Frontal cortex (tissue), 4 donors: ENCODE measurements around the gene GAB2. TPM values are rescaled to one million over a fixed set of nuclear protein-coding genes. Genes with fewer than 3 reads are reported as not detected.
"Not testable (repeated sequence)": the region's sequence is repeated elsewhere in the genome, so short reads cannot be mapped to it uniquely, and the experiment has no call there.

Source experiments
- DNase-seq, 2 donors: peaks; one replicate each; pipeline ENCODE4 v3.0.0; 2012; ENCODE audit warnings: low spot score in 2 of 2
- FAIRE-seq: peaks from 2 replicates; lab custom pipeline; 2012; peaks lifted over from hg19 to GRCh38; lab: Jason Lieb, UNC
- total RNA-seq: library from RNA; depleted of rRNA; stranded (reverse); fragments of >200 nt; gene quantifications from one replicate; pipeline ENCODE4 v1.2.3, GENCODE V29; 2014
- donor health status: control.
- donor health status: control.
- donor health status: control.

GAB2 gene, protein sequence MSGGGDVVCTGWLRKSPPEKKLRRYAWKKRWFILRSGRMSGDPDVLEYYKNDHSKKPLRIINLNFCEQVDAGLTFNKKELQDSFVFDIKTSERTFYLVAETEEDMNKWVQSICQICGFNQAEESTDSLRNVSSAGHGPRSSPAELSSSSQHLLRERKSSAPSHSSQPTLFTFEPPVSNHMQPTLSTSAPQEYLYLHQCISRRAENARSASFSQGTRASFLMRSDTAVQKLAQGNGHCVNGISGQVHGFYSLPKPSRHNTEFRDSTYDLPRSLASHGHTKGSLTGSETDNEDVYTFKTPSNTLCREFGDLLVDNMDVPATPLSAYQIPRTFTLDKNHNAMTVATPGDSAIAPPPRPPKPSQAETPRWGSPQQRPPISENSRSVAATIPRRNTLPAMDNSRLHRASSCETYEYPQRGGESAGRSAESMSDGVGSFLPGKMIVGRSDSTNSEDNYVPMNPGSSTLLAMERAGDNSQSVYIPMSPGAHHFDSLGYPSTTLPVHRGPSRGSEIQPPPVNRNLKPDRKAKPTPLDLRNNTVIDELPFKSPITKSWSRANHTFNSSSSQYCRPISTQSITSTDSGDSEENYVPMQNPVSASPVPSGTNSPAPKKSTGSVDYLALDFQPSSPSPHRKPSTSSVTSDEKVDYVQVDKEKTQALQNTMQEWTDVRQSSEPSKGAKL
- total RNA-seq, result 20.8 TPM

GRCh38 chr11:78417175-78417887, at the start of gene GAB2:
TSS of gene GAB2 (minus strand) at chr11:78417820. CDS start at chr11:78417720, 100 bp downstream.
- DNase-seq, result no peak
- FAIRE-seq, result no peak

DNA sequence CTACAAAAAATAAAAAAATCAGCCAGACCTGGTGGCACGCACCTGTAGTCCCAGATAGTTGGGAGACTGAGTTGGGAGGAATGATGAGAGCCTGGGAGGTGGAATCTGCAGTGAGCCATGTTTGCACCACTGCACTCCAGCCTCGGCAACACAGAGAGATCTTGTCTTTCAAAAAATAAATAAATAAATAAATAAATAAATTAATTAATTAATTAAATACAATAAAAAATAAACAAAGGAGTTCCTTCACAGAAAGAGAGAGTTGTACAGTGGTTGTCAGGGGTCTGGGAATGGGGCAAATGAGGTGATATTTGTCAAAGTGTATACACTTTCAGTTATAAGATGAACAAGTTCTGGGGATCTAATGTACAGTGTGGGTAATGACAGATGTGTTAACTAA, 49.8 kb upstream of the GAB2 start:
- FAIRE-seq, result no peak
- no peak for DNase-seq

DNA sequence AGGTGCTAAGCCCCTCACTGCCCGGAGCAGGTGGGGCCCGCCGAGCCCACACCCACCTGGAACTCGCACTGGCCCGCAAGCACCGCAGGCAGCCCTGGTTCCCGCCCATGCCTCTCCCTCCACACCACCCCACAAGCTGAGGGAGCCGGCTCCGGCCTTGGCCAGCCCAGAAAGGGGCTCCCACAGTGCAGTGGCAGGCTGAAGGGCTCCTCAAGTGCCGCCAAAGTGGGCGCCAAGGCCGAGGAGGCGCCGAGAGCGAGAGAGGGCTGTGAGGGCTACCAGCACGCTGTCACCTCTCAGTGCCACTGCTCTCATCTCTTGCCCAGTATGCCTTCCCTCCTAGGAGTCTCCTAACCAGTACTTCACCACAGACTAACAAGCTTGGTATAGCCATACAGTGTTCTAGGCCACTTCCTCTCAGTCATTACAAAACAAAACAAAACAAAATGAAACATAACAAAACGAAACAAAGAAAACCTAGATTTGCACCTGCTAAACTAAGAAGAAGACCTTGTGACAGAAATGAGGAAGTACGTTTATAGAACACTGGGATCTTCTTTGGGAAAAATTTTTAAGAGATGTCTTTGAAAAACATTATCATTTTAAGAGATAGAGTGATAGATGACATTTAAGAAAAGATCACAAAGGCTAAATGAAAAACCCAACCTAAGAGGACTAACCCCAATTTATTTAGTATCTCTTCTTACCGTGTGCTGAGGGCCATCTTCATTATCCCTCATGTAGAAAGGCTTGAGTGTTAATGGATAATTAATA, 47.7 kb upstream of the GAB2 start:
- no peak for DNase-seq
- no peak for FAIRE-seq

- DNase-seq, FAIRE-seq: not testable (repeated sequence)
Measured at GRCh38 chr11:78464787-78465168, 47.2 kb upstream of the GAB2 start.

- FAIRE-seq, result no peak
- no peak for DNase-seq
Measured at GRCh38 chr11:78460471-78460870, 42.9 kb upstream of the GAB2 start.

DNA sequence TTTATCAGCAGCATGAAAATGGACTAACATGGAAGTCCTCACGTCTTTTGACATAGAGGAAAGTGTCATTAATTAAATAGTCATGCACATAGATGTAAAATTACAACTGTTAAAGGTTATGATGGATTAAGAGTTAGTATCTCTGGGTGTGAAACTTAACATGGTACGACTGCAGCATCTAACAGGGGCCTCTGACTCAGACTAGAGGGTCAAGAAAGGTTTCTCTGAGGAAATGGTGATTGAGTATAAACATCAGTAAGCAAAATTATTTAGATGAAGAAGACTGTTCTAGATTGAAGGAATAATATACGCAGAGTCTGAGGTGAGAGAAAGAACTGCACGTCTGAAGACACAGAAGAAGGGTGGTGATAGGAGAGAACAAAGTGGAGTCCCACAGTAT, 42.1 kb upstream of the GAB2 start:
- DNase-seq (no peak), FAIRE-seq (no peak)

- DNase-seq (no peak), FAIRE-seq (no peak)
Measured at GRCh38 chr11:78457448-78457847, 39.8 kb upstream of the GAB2 start.

- FAIRE-seq, result no peak
- DNase-seq, result no peak
Measured at GRCh38 chr11:78453140-78453935, 35.7 kb upstream of the GAB2 start.

DNA sequence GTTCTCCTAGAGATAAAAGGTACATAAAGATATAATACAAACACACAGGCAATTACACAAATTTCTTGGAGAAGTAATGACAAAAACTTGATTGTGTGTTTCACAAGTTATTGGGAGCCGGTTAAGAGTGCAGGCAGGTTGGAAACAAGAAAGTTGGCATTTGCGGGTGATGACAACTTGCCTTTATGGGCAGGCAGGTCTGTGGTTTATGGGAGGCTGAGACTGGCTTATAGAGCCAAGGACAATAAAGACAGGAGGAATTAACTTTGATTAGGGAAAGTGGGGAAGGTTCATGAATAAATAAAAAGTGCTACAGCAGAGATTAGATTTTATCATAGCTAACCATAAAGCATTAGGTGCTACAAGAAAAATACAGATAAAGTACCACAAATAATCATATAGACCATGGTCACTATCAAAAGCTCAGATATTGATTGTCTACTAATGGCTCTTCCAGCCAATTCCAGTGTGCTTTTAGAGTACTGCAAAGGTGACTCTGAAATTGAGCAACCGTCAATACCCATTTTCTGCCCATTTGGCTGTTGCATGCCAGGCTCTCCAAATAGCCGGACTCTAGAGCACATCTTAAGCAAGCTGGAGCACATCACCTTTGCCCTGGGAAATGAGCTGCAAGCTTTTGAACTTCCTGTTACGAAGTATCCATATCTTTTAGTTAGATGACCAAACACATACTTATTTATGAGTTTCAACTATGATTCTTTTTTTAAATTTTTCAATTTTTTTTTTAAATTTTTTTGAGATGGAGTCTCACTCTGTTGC, 33.9 kb upstream of the GAB2 start:
- DNase-seq, result no peak
- no peak for FAIRE-seq

DNA sequence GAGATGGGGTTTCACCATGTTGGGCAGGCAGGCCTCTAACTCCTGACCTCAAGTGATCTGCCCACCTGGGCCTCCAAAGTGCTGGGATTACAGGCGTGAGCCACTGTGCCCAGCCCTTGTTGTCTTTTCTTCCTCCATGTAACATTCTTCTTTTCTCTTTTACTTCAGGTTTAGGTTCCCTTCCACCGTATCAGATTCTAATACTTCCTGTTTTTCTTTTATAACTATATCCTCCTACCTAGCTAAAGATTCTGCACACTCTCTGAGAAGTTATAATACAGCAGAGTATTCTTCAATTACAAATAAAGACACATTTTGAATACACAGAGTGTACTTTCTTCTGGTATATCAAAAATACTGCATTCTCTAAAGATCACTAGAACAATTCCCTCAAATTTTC, 33.2 kb upstream of the GAB2 start:
- no peak for DNase-seq
- FAIRE-seq, result no peak

GRCh38 chr11:78449866-78450265, 32.2 kb upstream of the GAB2 start:
- no peak for DNase-seq
- FAIRE-seq, result no peak

DNA sequence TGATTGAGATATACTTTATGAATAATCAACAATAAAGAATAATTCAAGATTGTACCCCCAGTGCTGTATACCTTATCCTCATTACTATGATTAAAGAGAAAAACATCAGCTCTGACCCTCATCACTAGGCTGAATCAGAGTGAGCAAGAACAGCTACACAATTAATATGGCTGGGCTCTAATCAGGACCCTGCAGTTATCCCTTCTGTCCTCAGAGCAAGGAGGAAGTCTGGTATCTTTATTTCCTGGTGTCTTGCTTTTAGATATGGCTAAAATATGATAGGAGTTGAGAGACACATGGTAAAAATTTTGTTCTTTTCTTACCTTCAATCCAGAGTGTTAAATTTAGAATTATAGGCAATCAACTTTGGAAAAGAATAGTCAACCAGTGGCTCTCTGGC, 28.6 kb upstream of the GAB2 start:
- no peak for DNase-seq
- no peak for FAIRE-seq

DNA sequence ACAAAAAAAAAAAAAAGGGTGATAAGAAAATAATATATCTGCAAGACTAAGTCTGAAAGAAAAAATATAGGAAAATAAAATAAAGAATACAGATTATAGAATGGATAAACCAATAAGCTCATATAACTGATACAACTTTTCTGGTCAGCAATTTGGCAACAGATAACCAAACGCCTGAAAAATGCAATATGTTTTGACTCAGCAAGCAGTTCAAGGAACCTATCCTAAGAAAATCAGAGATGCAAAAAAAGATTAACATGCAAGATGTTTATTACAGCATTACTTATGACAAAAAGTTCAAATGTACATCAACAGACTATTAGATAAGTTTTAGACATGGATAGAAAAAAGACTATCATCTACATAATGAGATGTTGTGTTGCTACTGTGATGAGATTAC, 27.1 kb upstream of the GAB2 start:
- DNase-seq (no peak), FAIRE-seq (no peak)

GRCh38 chr11:78441956-78442355, 24.3 kb upstream of the GAB2 start:
- DNase-seq, result no peak
- no peak for FAIRE-seq

DNA sequence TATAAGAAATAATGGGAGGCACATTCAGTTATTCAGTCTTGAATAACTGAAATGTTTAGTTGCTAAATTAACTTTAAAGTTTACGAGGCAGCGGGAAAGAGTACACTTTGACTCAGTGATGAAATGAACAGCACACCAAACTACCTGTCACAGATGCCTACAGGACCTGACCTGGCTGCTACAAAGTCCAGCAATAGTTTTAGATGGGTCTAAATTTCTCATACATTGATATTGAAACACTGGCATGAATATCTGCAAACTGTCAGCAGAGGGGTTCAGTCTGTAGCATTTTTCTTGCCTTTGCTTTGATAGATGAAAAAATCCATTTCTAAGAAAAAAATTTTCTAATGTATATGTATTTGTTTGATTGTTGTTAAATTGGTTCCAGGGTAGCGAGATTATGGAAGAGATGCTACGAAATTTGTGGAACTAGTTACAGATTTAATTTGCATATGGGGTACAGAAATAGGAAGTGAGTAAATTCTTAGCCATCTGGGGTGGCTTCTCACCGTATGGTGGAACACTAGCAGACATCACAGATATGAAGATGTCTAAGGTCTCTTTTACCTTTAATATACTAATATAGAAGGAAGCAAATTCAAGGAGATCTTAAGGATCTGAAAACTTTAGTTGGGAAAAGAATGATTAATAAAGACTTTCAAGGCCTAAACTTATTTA, 20.8 kb upstream of the GAB2 start:
- DNase-seq (no peak), FAIRE-seq (no peak)

DNA sequence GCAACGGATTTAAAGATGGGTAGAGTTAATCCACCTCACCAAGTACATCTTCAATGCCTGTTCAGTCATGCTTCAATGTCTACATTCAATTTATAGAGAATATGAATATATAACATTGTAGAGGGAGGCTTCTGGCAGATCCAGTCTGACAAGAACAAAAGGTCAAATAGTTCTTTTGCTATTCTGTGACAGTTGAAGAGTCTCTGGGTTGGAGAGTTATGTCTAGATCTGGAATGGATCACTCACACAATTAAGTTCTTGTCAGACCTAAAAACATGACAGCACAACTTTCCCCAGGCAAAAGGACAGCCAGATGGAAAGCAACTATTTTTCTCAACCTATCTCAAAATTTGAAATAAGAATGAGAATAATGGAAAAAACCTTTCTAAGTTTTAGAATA, 15.3 kb upstream of the GAB2 start:
- DNase-seq (no peak), FAIRE-seq (no peak)

GRCh38 chr11:78432058-78432515, 14.5 kb upstream of the GAB2 start:
- FAIRE-seq (no peak), DNase-seq (no peak)

DNA sequence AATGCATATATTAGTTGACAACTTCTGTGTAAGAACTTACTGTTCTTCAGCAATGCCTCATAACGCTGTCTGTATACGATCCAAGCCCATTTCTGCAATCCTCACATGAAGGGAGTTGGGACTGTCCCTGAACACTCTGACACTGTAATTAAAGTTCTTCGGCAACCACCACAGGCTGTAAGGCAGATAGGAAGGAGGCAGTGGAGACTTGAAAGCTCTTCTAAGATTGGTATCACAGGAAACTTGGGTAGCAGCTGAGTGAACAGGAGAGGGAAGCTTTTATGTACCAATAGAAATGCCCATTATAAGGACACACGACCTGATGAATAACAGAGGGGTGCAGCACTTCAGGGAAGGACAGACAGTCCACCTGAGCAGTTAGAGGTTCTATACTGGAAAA, 12.0 kb upstream of the GAB2 start:
- no peak for DNase-seq
- FAIRE-seq, result no peak
